Measurements from ENCODE around the gene MYLK.

MYLK gene

GRCh38 chr3:123584284-123584987, 299.7 kb downstream of the MYLK start:
- no peak for DNase-seq

DNA sequence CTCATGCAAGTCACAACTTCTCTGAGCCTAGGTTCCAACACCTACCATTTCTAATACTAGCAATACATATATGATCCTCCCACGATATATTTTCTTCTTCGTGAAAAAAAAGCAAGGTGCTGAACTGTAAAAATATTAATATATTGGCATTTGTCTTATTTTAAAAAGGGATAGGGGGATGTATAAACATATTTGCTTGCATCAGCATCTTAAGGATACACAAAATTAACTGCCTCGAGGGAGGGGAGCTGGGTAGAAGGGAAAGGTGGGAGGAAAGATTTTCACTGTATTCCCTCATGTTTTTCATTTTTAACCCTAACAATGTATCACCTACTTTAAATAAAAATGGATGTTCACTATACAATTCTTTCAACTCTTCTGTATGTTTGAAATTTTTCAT, 300.6 kb downstream of the MYLK start:
- DNase-seq, result no peak

DNA sequence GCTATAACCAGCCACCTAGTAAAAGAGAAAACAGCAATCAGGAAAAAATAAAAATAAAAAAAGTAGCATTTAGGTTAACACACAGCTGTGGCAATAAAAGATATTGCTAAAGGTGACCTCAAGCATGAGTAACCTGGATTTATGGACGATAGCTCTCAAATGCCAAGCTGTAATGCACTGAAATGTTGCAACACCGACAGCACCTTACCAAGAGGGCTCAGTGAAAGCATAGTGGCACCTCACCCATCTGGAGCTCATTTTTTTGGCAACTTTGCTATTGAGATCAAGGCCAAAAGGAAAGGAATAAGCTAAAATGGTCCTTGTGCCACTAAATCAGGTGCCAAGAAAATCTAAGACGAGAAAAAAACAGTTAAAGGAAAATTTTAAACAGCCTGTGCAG, 301.8 kb downstream of the MYLK start:
- DNase-seq, result no peak

GRCh38 chr3:123576122-123576521, 308.0 kb downstream of the MYLK start:
- peak in 1 of 2 experiments; percentile 11 for DNase-seq

DNA sequence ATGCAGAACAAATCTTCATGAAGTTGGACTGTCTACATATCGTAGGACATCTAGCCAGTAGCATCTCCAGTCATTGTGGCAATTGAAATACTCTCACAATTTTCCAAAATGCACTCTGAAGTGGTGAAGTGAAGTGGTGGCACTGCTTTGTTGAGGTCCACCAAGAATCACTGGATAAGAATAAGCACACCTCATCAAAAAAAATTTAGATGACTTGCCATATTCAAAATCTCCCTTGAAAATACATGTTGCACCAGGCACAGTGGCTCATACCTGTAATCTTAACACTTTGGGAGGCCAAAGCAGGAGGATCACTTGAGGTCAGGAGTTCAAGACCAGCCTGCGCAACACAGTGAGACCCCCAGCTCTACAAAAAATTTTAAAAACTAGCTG, 312.2 kb downstream of the MYLK start:
- no peak for DNase-seq

- DNase-seq, result no peak
Measured at GRCh38 chr3:123571264-123571972, 312.7 kb downstream of the MYLK start.

- no peak for DNase-seq
Measured at GRCh38 chr3:123568875-123569274, 315.3 kb downstream of the MYLK start.

GRCh38 chr3:123568034-123568433, 316.1 kb downstream of the MYLK start:
- DNase-seq, result no peak

GRCh38 chr3:123564056-123564455, 320.1 kb downstream of the MYLK start:
- DNase-seq, result no peak

DNA sequence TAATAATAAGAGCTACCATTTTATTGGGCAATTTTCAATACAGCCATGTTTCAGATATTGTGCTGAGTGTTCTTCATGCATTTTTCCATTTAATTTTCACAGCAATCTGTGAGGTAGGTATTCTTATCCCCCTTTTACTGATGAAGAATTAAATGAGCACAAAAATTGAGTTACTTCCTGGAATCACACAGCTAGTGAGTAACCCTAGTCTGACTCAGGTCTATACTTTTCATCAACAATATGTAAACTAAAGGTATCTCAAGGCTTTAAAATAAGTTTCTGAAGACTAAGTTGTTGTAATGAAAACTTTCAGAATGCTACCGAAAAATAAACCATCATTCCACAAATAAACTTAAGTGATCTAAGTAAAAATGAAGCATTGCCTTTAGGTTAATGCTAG, 321.6 kb downstream of the MYLK start:
- DNase-seq, result no peak

DNA sequence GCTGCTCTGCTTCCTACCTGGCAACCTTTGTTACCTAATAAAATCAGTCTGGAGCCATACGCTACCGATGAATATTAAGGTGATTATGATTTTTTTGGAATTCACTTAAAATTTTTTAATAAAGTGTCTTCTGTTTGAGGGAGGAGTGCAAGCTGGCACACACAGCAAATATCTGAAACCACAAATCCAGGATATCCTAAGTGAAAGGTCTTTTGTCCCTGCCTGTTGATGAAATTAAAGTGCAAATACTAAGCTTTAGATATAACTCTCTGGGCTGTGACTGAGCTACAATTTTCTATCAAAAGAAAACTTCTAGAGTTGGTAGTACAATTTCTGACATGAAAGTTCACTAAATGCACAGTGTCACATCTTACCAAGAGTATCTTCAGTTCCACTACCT, 322.9 kb downstream of the MYLK start:
- DNase-seq, result no peak
